Stomach (tissue), 9 donors: ENCODE data around the gene BCAS2. TPM values are rescaled to one million over a fixed set of nuclear protein-coding genes. Genes with fewer than 3 reads are reported as not detected.

Experiments
- DNase-seq, 2 donors: peaks; one replicate each; pipeline versions ENCODE4 v3.0.0 to v3.0.0-alpha.2; 2013 to 2019
- H3K27ac ChIP-seq, 5 donors: fragments of 200-600 bp in 4 of 5; sonication (generic) in 4 of 5; one replicate each; pipeline ENCODE4 v1.5.1; 2013 to 2019; ENCODE audit warnings: mild to moderate bottlenecking in 1 of 5, moderate library complexity in 1 of 5
- H3K27me3 ChIP-seq, 3 donors: fragments of 200-600 bp; sonication (generic); one replicate each; pipeline ENCODE4 v1.5.1; 2017 to 2019; ENCODE audit warnings: mixed run types in 1 of 3
- H3K36me3 ChIP-seq, 4 donors: fragments of 200-600 bp; sonication (generic); 1 replicate in 3 of 4; 2 replicates in 1 of 4; pipeline ENCODE4 v1.5.1; 2016 to 2019
- H3K4me1 ChIP-seq, 4 donors: fragments of 200-600 bp; sonication (generic); one replicate each; pipeline ENCODE4 v1.5.1; 2016 to 2019
- H3K4me3 ChIP-seq, 4 donors: fragments of 200-600 bp; sonication (generic) in 3 of 4; one replicate each; pipeline ENCODE4 v1.5.1; 2016 to 2019; ENCODE audit warnings: mild to moderate bottlenecking in 1 of 4
- H3K9me3 ChIP-seq, 4 donors: fragments of 200-600 bp; sonication (generic); one replicate each; pipeline ENCODE4 v1.5.1; 2016 to 2019
- CTCF ChIP-seq, 7 experiments: fragments of 450-650 bp in 4 of 7; fragments of 200-600 bp in 3 of 7; sonication (generic) in 3 of 7; IDR thresholded peaks; one replicate each; pipeline ENCODE4 v1.5.1; 2016 to 2019; ENCODE audit warnings: antibody characterized with exemption in 7 of 7, control low read depth in 2 of 7, mild to moderate bottlenecking in 1 of 7
- EP300 ChIP-seq: sonication (generic); formaldehyde crosslinking; IDR thresholded peaks from one replicate; pipeline ENCODE4 v1.6.1; 2017; ENCODE audit warnings: antibody characterized with exemption
- POLR2A ChIP-seq, 4 donors: fragments of 450-650 bp; IDR thresholded peaks; one replicate each; pipeline ENCODE4 v1.6.1; 2016; ENCODE audit warnings: antibody characterized with exemption in 4 of 4, control low read depth in 2 of 4, mild to moderate bottlenecking in 1 of 4, moderate library complexity in 1 of 4
- POLR2AphosphoS5 ChIP-seq, 3 donors: sonication (generic); formaldehyde crosslinking; IDR thresholded peaks; one replicate each; pipeline ENCODE4 v1.6.1; 2016; ENCODE audit warnings: antibody characterized with exemption in 3 of 3
- WGBS, 5 donors: extraction: QIAGEN DNeasy Blood & Tissue Kit in 3 of 5; methylation state at CpG; one replicate each; pipeline versions ENCODE4 v1.1.5 to v1.1.7; 2013 to 2018; 5-methylcytosine and 5-hydroxymethylcytosine counted together
- intact Hi-C: fragments of 100-400 bp; cut with DNase I; formaldehyde crosslinking; loops from one replicate; pipeline ENCODE4 v1.15.1; 2023; ENCODE audit warnings: low total_unique reads
- polyA plus RNA-seq, 3 donors: library from polyadenylated mRNA; stranded (reverse); fragments of 200-250 nt; gene quantifications; one replicate each; pipeline ENCODE4 v1.2.3, GENCODE V29; 2013
- total RNA-seq, 5 donors: library from RNA; depleted of rRNA; stranded (reverse); fragments of >200 nt; gene quantifications; one replicate each; pipeline versions ENCODE4 v1.1.0 to v1.2.3, GENCODE V29; 2014 to 2016
- donor health status: healthy with polysubstance abuse.
- donor health status: Bipolar disorder and iron deficiency.
- donor health status: healthy.

The BCAS2 gene
- total and polyA plus RNA-seq, 8 donors, result 4.3 to 54.8 (median 34.9) TPM

GRCh38 chr1:114588196-114588689 lies 6.8 kb upstream of the BCAS2 start:
- Histone ChIP-seq H3K27me3 (no peaks in the 10 kb centered on the region), H3K9me3 (no peaks in the 10 kb centered on the region), H3K4me3 (no peak overlapping the region), H3K36me3 (peaks cover 0 to 20% (median 10%) of the 10 kb centered on the region in 4 donors), H3K4me1 (no peaks in the 10 kb centered on the region), H3K27ac (no peak overlapping the region)
- WGBS, 5 donors, result 47 to 60% (median 49%) methylated on average over 2 of the region's 2 CpGs
- intact Hi-C loops, result no loop called here
- no peak for DNase-seq
- no peak for TF ChIP-seq POLR2AphosphoS5 (IDR thresholded peaks at IDR 0.05)
- no peak for TF ChIP-seq POLR2A (IDR thresholded peaks at IDR 0.05)
- TF ChIP-seq CTCF (IDR thresholded peaks at IDR 0.05), result no peak
- no peak for TF ChIP-seq EP300

GRCh38 chr1:114587203-114587991 lies 6.0 kb upstream of the BCAS2 start:
- no peak for DNase-seq
- Histone ChIP-seq H3K9me3 (no peaks in the 10 kb centered on the region), H3K4me1 (peaks cover 0 to 2% (median 1%) of the 10 kb centered on the region in 4 donors), H3K27ac (no peak overlapping the region), H3K4me3 (no peak overlapping the region), H3K27me3 (no peaks in the 10 kb centered on the region), H3K36me3 (peaks cover 0 to 12% (median 4%) of the 10 kb centered on the region in 4 donors)
- intact Hi-C loops, result no loop called here
- TF ChIP-seq EP300, result no peak
- 91 to 96% (median 93%) methylated on average over 16 of the region's 16 CpGs for WGBS, 5 donors

- WGBS, 5 donors, result 96 to 99% (median 97%) methylated on average over 5 of the region's 5 CpGs
- Histone ChIP-seq H3K27me3 (no peaks in the 10 kb centered on the region), H3K4me1 (peaks cover 5 to 9% (median 7%) of the 10 kb centered on the region in 4 donors), H3K27ac (no peak overlapping the region), H3K4me3 (no peak overlapping the region), H3K36me3 (peaks cover 0 to 6% (median 3%) of the 10 kb centered on the region in 4 donors), H3K9me3 (no peaks in the 10 kb centered on the region)
- intact Hi-C loops, result no loop called here
- no peak for DNase-seq
- TF ChIP-seq EP300 (no peak), CTCF (IDR thresholded peaks at IDR 0.05) (no peak), POLR2AphosphoS5 (IDR thresholded peaks at IDR 0.05) (no peak), POLR2A (IDR thresholded peaks at IDR 0.05) (no peak)
Measured at GRCh38 chr1:114586513-114587047, 5.2 kb upstream of the BCAS2 start.

- H3K27me3 ChIP-seq, result no peaks in the 10 kb centered on the region
- no peaks in the 10 kb centered on the region for H3K9me3 ChIP-seq
- H3K36me3 ChIP-seq, result peaks cover 0 to 6% (median 3%) of the 10 kb centered on the region in 4 donors
- no peak for DNase-seq
- H3K4me1 ChIP-seq, result peaks cover 10 to 17% (median 17%) of the 10 kb centered on the region in 4 donors
- WGBS, 5 donors, result 72 to 92% (median 84%) methylated on average over 1 of the region's 1 CpG
- intact Hi-C loops, result no loop called here
- H3K27ac ChIP-seq, result no peak overlapping the region
- no peak overlapping the region for H3K4me3 ChIP-seq
- no peak for TF ChIP-seq POLR2AphosphoS5 (IDR thresholded peaks at IDR 0.05)
- no peak for TF ChIP-seq POLR2A (IDR thresholded peaks at IDR 0.05)
- no peak for TF ChIP-seq CTCF (IDR thresholded peaks at IDR 0.05)
- TF ChIP-seq EP300, result no peak
Measured at GRCh38 chr1:114585231-114585630, 3.8 kb upstream of the BCAS2 start.

- TF ChIP-seq CTCF (IDR thresholded peaks at IDR 0.05) (no peak), POLR2AphosphoS5 (IDR thresholded peaks at IDR 0.05) (no peak), POLR2A (IDR thresholded peaks at IDR 0.05) (no peak), EP300 (no peak)
- DNase-seq, result no peak
- no peak overlapping the region for H3K4me3 ChIP-seq
- H3K36me3 ChIP-seq, result peaks cover 40 to 100% (median 98%) of the 10 kb centered on the region in 4 donors
- H3K4me1 ChIP-seq, result peaks cover under 1 to 22% (median 11%) of the 10 kb centered on the region in 4 donors
- H3K27me3 ChIP-seq, result no peaks in the 10 kb centered on the region
- no peak overlapping the region for H3K27ac ChIP-seq
- WGBS, 5 donors, result 90 to 98% (median 96%) methylated on average over 2 of the region's 2 CpGs
- intact Hi-C loops, result no loop called here
- H3K9me3 ChIP-seq, result no peaks in the 10 kb centered on the region
Measured at GRCh38 chr1:114574365-114574764, 7.0 kb downstream of the BCAS2 start.
